Upper lobe of left lung (tissue), 4 donors: Measurements from ENCODE around the gene UACA.

Experiments used
- EP300 ChIP-seq, 4 donors: sonication (generic); formaldehyde crosslinking; IDR thresholded peaks; one replicate each; pipeline ENCODE4 v1.5.1; 2017; ENCODE audit warnings: antibody characterized with exemption in 4 of 4, control low read depth in 2 of 4
- POLR2A ChIP-seq, 4 donors: fragments of 450-650 bp; IDR thresholded peaks; one replicate each; pipeline ENCODE4 v1.5.1; 2016 to 2017; ENCODE audit warnings: antibody characterized with exemption in 4 of 4, mild to moderate bottlenecking in 2 of 4
- TF ChIP-seq, protein P1 (sequence below), 6 experiments: fragments of 450-650 bp in 4 of 6; fragments of 200-600 bp in 2 of 6; sonication (generic) in 2 of 6; IDR thresholded peaks; one replicate each; pipeline ENCODE4 v1.5.1; 2016 to 2019; ENCODE audit warnings: antibody characterized with exemption in 6 of 6

GRCh38 chr15:70704166-70704565 is 59.2 kb downstream of the UACA start:
- TF ChIP-seq, protein P1, sequence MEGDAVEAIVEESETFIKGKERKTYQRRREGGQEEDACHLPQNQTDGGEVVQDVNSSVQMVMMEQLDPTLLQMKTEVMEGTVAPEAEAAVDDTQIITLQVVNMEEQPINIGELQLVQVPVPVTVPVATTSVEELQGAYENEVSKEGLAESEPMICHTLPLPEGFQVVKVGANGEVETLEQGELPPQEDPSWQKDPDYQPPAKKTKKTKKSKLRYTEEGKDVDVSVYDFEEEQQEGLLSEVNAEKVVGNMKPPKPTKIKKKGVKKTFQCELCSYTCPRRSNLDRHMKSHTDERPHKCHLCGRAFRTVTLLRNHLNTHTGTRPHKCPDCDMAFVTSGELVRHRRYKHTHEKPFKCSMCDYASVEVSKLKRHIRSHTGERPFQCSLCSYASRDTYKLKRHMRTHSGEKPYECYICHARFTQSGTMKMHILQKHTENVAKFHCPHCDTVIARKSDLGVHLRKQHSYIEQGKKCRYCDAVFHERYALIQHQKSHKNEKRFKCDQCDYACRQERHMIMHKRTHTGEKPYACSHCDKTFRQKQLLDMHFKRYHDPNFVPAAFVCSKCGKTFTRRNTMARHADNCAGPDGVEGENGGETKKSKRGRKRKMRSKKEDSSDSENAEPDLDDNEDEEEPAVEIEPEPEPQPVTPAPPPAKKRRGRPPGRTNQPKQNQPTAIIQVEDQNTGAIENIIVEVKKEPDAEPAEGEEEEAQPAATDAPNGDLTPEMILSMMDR (IDR thresholded peaks at IDR 0.05) = no peak
- TF ChIP-seq EP300 (IDR thresholded peaks at IDR 0.05) (no peak), POLR2A (IDR thresholded peaks at IDR 0.05) (no peak)
